DOHH2 (cell line): ENCODE data around the gene HHIPL2.

Source experiments
- H3F3A ChIP-seq: fragments of 200-600 bp; sonication (generic), shearing (Covaris generic); 2 replicates; pipeline ENCODE4 v1.6.0; 2016; ENCODE audit warnings: antibody characterized with exemption, mild to moderate bottlenecking; ENCODE audit not compliant: control insufficient read depth, insufficient read depth
- H3K27ac ChIP-seq: fragments of 200-600 bp; sonication (generic); 2 replicates; pipeline ENCODE4 v1.5.1; 2014; ENCODE audit warnings: low read depth, mild to moderate bottlenecking, low read length, moderate library complexity
- H3K27me3 ChIP-seq: fragments of 200-600 bp; sonication (generic); 2 replicates; pipeline ENCODE4 v1.6.1; 2014; ENCODE audit warnings: mild to moderate bottlenecking, low read length, mixed read lengths; ENCODE audit not compliant: control insufficient read depth
- H3K36me3 ChIP-seq: fragments of 200-600 bp; sonication (generic); 2 replicates; pipeline ENCODE4 v1.6.1; 2014; ENCODE audit warnings: mild to moderate bottlenecking, low read length, moderate library complexity, mixed read lengths; ENCODE audit not compliant: control insufficient read depth
- H3K4me1 ChIP-seq: fragments of 200-600 bp; sonication (generic); 2 replicates; pipeline ENCODE4 v1.6.1; 2014; ENCODE audit warnings: mild to moderate bottlenecking, low read length, mixed read lengths; ENCODE audit not compliant: control insufficient read depth
- H3K4me2 ChIP-seq: fragments of 200-600 bp; sonication (generic); 2 replicates; pipeline ENCODE4 v1.6.0; 2014; ENCODE audit warnings: mild to moderate bottlenecking, low read length, moderate library complexity
- H3K4me3 ChIP-seq: fragments of 200-600 bp; sonication (generic); 2 replicates; pipeline ENCODE4 v1.5.1; 2014; ENCODE audit warnings: mild to moderate bottlenecking, low read length, mixed read lengths
- H3K79me2 ChIP-seq: fragments of 200-600 bp; sonication (generic); 2 replicates; pipeline ENCODE4 v1.6.1; 2014; ENCODE audit warnings: mild to moderate bottlenecking, low read length, mixed read lengths; ENCODE audit not compliant: control insufficient read depth
- H3K9me2 ChIP-seq: fragments of 200-600 bp; sonication (generic); replicated peaks from 2 replicates; pipeline ENCODE4 v1.6.1; 2014; ENCODE audit warnings: mild to moderate bottlenecking, low read length, mixed read lengths; ENCODE audit not compliant: control insufficient read depth
- H3K9me3 ChIP-seq: fragments of 200-600 bp; sonication (generic); 2 replicates; pipeline ENCODE4 v1.6.1; 2014; ENCODE audit warnings: antibody characterized with exemption, low read length, mixed read lengths; ENCODE audit not compliant: control insufficient read depth, insufficient read depth
- H4K20me1 ChIP-seq: fragments of 200-600 bp; sonication (generic); 2 replicates; pipeline ENCODE4 v1.6.0; 2014; ENCODE audit warnings: low read depth, mild to moderate bottlenecking, antibody characterized with exemption, low read length, moderate library complexity; ENCODE audit not compliant: control insufficient read depth, insufficient read depth
- CTCF ChIP-seq: fragments of 200-600 bp; sonication (generic); IDR thresholded peaks from one replicate; pipeline ENCODE4 v1.5.1; 2014; ENCODE audit warnings: antibody characterized with exemption, mild to moderate bottlenecking, low read depth, low read length; ENCODE audit not compliant: poor library complexity, severe bottlenecking
- EZH2phosphoT487 ChIP-seq: fragments of 200-600 bp; sonication (generic); IDR thresholded peaks from 2 replicates; pipeline ENCODE4 v1.6.1; 2017; ENCODE audit warnings: borderline replicate concordance, mild to moderate bottlenecking, antibody characterized with exemption, low read length, moderate library complexity, mixed read lengths

The HHIPL2 gene

GRCh38 chr1:222552882-222553281 lies 5.0 kb upstream of the HHIPL2 start:
- no peak for TF ChIP-seq EZH2phosphoT487
- TF ChIP-seq CTCF = no peak
- no peaks in the 10 kb centered on the region for H3K27me3 ChIP-seq
- no peaks in the 10 kb centered on the region for H3K9me2 ChIP-seq
- H3K4me1 ChIP-seq = no peaks in the 10 kb centered on the region
- no peak overlapping the region for H3K27ac ChIP-seq
- peaks cover 20% of the 10 kb centered on the region for H3K36me3 ChIP-seq
- H3F3A ChIP-seq = no peaks in the 10 kb centered on the region
- no peak overlapping the region for H3K4me2 ChIP-seq
- no peaks in the 10 kb centered on the region for H3K79me2 ChIP-seq
- H3K9me3 ChIP-seq = no peaks in the 10 kb centered on the region
- no peak overlapping the region for H3K4me3 ChIP-seq
- H4K20me1 ChIP-seq = no peaks in the 10 kb centered on the region

GRCh38 chr1:222547260-222547614 lies 667 bp downstream of the HHIPL2 start:
- H3K4me3 ChIP-seq = no peak overlapping the region

GRCh38 chr1:222546548-222547259 lies 1.2 kb downstream of the HHIPL2 start:
- no peaks in the 10 kb centered on the region for H3F3A ChIP-seq
- no peaks in the 10 kb centered on the region for H3K9me3 ChIP-seq
- no peaks in the 10 kb centered on the region for H3K36me3 ChIP-seq
- H3K4me3 ChIP-seq = no peak overlapping the region
- H3K27me3 ChIP-seq = no peaks in the 10 kb centered on the region
- no peak overlapping the region for H3K27ac ChIP-seq
- no peaks in the 10 kb centered on the region for H3K79me2 ChIP-seq
- no peaks in the 10 kb centered on the region for H4K20me1 ChIP-seq
- TF ChIP-seq EZH2phosphoT487 (no peak), CTCF (no peak)
- H3K4me1 ChIP-seq = no peaks in the 10 kb centered on the region
- H3K4me2 ChIP-seq = no peak overlapping the region
- no peaks in the 10 kb centered on the region for H3K9me2 ChIP-seq

More at GRCh38 chr1:222547260-222547614, 667 bp downstream of the HHIPL2 start:
- Histone ChIP-seq H3K36me3 (no peaks in the 10 kb centered on the region), H3K27me3 (no peaks in the 10 kb centered on the region), H3F3A (no peaks in the 10 kb centered on the region), H3K27ac (no peak overlapping the region), H3K4me2 (no peak overlapping the region), H3K79me2 (no peaks in the 10 kb centered on the region), H3K4me1 (no peaks in the 10 kb centered on the region), H3K9me2 (no peaks in the 10 kb centered on the region), H4K20me1 (no peaks in the 10 kb centered on the region), H3K9me3 (no peaks in the 10 kb centered on the region)
- no peak for TF ChIP-seq CTCF
- TF ChIP-seq EZH2phosphoT487 = no peak
